GM19468 (cell line): Measurements from ENCODE around the gene HINT3.
"Not testable (repeated sequence)": the region's sequence is repeated elsewhere in the genome, so short reads cannot be mapped to it uniquely, and the experiment has no call there.

Experiments used
- ATAC-seq: cut with Tn5 transposase; IDR thresholded peaks from one replicate; pipeline ENCODE4 v1.9.1; 2021; ENCODE audit warnings: mild to moderate bottlenecking, moderate library complexity, moderate number of reproducible peaks; ENCODE audit not compliant: unreplicated experiment; ENCODE audit errors: extremely low read depth

HINT3 gene

GRCh38 chr6:125939026-125939425, 17.5 kb upstream of the HINT3 start:
- ATAC-seq = no peak

GRCh38 chr6:125939791-125940190, 16.8 kb upstream of the HINT3 start:
- no peak for ATAC-seq

- no peak for ATAC-seq
Observed at GRCh38 chr6:125940247-125941041, 16.1 kb upstream of the HINT3 start.

GRCh38 chr6:125942672-125943527, 13.7 kb upstream of the HINT3 start:
- no peak for ATAC-seq

GRCh38 chr6:125943528-125944433, 12.8 kb upstream of the HINT3 start:
- ATAC-seq = no peak

GRCh38 chr6:125944434-125944816, 12.1 kb upstream of the HINT3 start:
- ATAC-seq = no peak

GRCh38 chr6:125944896-125945295, 11.7 kb upstream of the HINT3 start:
- no peak for ATAC-seq

GRCh38 chr6:125945378-125946141, 11.0 kb upstream of the HINT3 start:
- no peak for ATAC-seq

GRCh38 chr6:125947615-125948014, 9.0 kb upstream of the HINT3 start:
- ATAC-seq = no peak

- no peak for ATAC-seq
Observed at GRCh38 chr6:125948455-125948854, 8.1 kb upstream of the HINT3 start.

GRCh38 chr6:125949069-125949468, 7.5 kb upstream of the HINT3 start:
- no peak for ATAC-seq

GRCh38 chr6:125950293-125950692, 6.3 kb upstream of the HINT3 start:
- ATAC-seq = no peak

GRCh38 chr6:125950716-125951115, 5.9 kb upstream of the HINT3 start:
- not testable (repeated sequence) for ATAC-seq

- ATAC-seq = no peak
Observed at GRCh38 chr6:125951323-125951722, 5.2 kb upstream of the HINT3 start.

- ATAC-seq = no peak
Observed at GRCh38 chr6:125952764-125953501, 3.6 kb upstream of the HINT3 start.

- no peak for ATAC-seq
Observed at GRCh38 chr6:125953502-125953875, 3.1 kb upstream of the HINT3 start.

GRCh38 chr6:125954735-125955339, 1.7 kb upstream of the HINT3 start:
- ATAC-seq = no peak

GRCh38 chr6:125955973-125956372, 597 bp upstream of the HINT3 start:
- ATAC-seq = no peak

- ATAC-seq = no peak
Observed at GRCh38 chr6:125957391-125957693, 772 bp downstream of the HINT3 start.
